HepG2 (cell line): ENCODE measurements around the gene KLHL21. TPM values are rescaled to one million over a fixed set of nuclear protein-coding genes. Genes with fewer than 3 reads are reported as not detected.

Experiments used
- ADNP ChIP-seq: sonication (generic); formaldehyde crosslinking; IDR thresholded peaks from 2 replicates; pipeline ENCODE4 v1.4.0; 2020; ENCODE audit warnings: missing genetic modification reagents
- CENPX ChIP-seq: sonication (generic); formaldehyde crosslinking; IDR thresholded peaks from 2 replicates; pipeline ENCODE4 v1.9.0; 2021; ENCODE audit warnings: mild to moderate bottlenecking, missing genetic modification reagents, moderate library complexity
- GFI1 ChIP-seq: sonication (generic); formaldehyde crosslinking; IDR thresholded peaks from 2 replicates; pipeline ENCODE4 v1.5.0; 2020; ENCODE audit warnings: missing genetic modification reagents, mild to moderate bottlenecking, borderline replicate concordance
- GPN1 ChIP-seq: sonication (generic); formaldehyde crosslinking; IDR thresholded peaks from 2 replicates; pipeline ENCODE4 v1.5.1; 2020; ENCODE audit warnings: missing genetic modification reagents, borderline replicate concordance
- MTA3 ChIP-seq: sonication (generic); formaldehyde crosslinking; IDR thresholded peaks from 2 replicates; pipeline ENCODE4 v1.4.0; 2020; ENCODE audit warnings: missing genetic modification reagents
- NAIF1 ChIP-seq: sonication (generic); formaldehyde crosslinking; IDR thresholded peaks from 2 replicates; pipeline ENCODE4 v1.5.0; 2020; ENCODE audit warnings: mild to moderate bottlenecking, missing genetic modification reagents, borderline replicate concordance
- PPARG ChIP-seq: conservative IDR thresholded peaks from 2 replicates; pipeline ENCODE4 v1.6.1; 2016; ENCODE audit warnings: missing biosample characterization, missing genetic modification reagents
- PRMT3 ChIP-seq: sonication (generic); formaldehyde crosslinking; IDR thresholded peaks from 2 replicates; pipeline ENCODE4 v1.8.1; 2022; ENCODE audit warnings: low read depth, mild to moderate bottlenecking, moderate library complexity, missing genetic modification reagents, borderline replicate concordance
- SCMH1 ChIP-seq: sonication (generic); formaldehyde crosslinking; IDR thresholded peaks from 2 replicates; pipeline ENCODE4 v1.9.0; 2021; ENCODE audit warnings: missing genetic modification reagents, mild to moderate bottlenecking, borderline replicate concordance
- YEATS4 ChIP-seq: sonication (generic); formaldehyde crosslinking; IDR thresholded peaks from 2 replicates; pipeline ENCODE4 v1.4.0; 2020; ENCODE audit warnings: missing genetic modification reagents, borderline replicate concordance
- ZBTB3 ChIP-seq: sonication (generic); formaldehyde crosslinking; IDR thresholded peaks from 2 replicates; pipeline ENCODE4 v1.4.0; 2020; ENCODE audit warnings: low read depth, mild to moderate bottlenecking, moderate library complexity, missing genetic modification reagents, borderline replicate concordance
- ZBTB42 ChIP-seq: sonication (generic); formaldehyde crosslinking; IDR thresholded peaks from 2 replicates; pipeline ENCODE4 v1.5.0; 2020; ENCODE audit warnings: mild to moderate bottlenecking, missing genetic modification reagents
- ZEB1 ChIP-seq: IDR thresholded peaks from 2 replicates; pipeline ENCODE4 v1.6.1; 2012; ENCODE audit warnings: mild to moderate bottlenecking, low read depth, inconsistent platforms; ENCODE audit not compliant: insufficient replicate concordance
- ZKSCAN8 ChIP-seq: IDR thresholded peaks from 2 replicates; pipeline ENCODE4 v1.6.1; 2016; ENCODE audit warnings: borderline replicate concordance, missing genetic modification reagents, missing compliant biosample characterization
- ZNF563 ChIP-seq: sonication (generic); formaldehyde crosslinking; IDR thresholded peaks from 2 replicates; pipeline ENCODE4 v1.8.0; 2022; ENCODE audit warnings: mild to moderate bottlenecking, moderate library complexity, missing genetic modification reagents
- ZNF609 ChIP-seq: sonication (generic); formaldehyde crosslinking; IDR thresholded peaks from 2 replicates; pipeline ENCODE4 v1.4.0; 2020; ENCODE audit warnings: mild to moderate bottlenecking, missing genetic modification reagents, borderline replicate concordance
- polyA plus RNA-seq, 8 experiments: library from polyadenylated mRNA; depleted of rRNA in 3 of 8; stranded (reverse) in 7 of 8; unstranded in 1 of 8; fragments of >200 nt; fragmentation: Illumina TruSeq in 4 of 8; extraction: Trizol in 4 of 8; gene quantifications; 2 replicates each; pipeline versions ENCODE4 v1.2.1 to v1.2.3, GENCODE V29; 2011 to 2016; ENCODE audit warnings: low read depth in 4 of 8, missing spikeins in 1 of 8, mixed read lengths in 1 of 8; ENCODE audit not compliant: insufficient read depth in 1 of 8
- total RNA-seq, 5 experiments: library from RNA; depleted of rRNA; stranded (reverse); fragments of >200 nt; fragmentation: Illumina TruSeq; extraction: Trizol; gene quantifications; 2 replicates each; pipeline ENCODE4 v1.2.3, GENCODE V29; 2016; ENCODE audit warnings: low read depth in 1 of 5
- TF ChIP-seq, protein P1 (sequence below): sonication (generic); formaldehyde crosslinking; IDR thresholded peaks from 2 replicates; pipeline ENCODE4 v1.9.0; 2022; ENCODE audit warnings: missing genetic modification reagents, mild to moderate bottlenecking, borderline replicate concordance
- TF ChIP-seq, protein P2 (sequence below): IDR thresholded peaks from 2 replicates; pipeline ENCODE4 v1.6.1; 2016; ENCODE audit warnings: missing compliant biosample characterization, missing genetic modification reagents, borderline replicate concordance

The KLHL21 gene
- total and polyA plus RNA-seq, 2 of the 13 experiments (the other 11 are each of a cell fraction or from before 2014, with no cell fraction given) = 14.8 to 25.0 TPM

GRCh38 chr1:6579374-6580118 lies 23.1 kb downstream of the KLHL21 start, which contains the start of gene ZBTB48 (continued):
- TF ChIP-seq ZBTB3 (CRISPR knock-in tag) = no peak; the same call in 1 of the 2 replicates
- TF ChIP-seq GPN1 (CRISPR knock-in tag) = no peak
- TF ChIP-seq PRMT3 = no peak
- TF ChIP-seq ZBTB42 (CRISPR knock-in tag) = no peak
- no peak for TF ChIP-seq GFI1 (CRISPR knock-in tag)
- TF ChIP-seq MTA3 = no peak
- no peak for TF ChIP-seq SCMH1 (CRISPR knock-in tag)
- peak; percentile 32; the same call in 1 of the 2 replicates for TF ChIP-seq ZNF609 (CRISPR knock-in tag)
- TF ChIP-seq ZKSCAN8 (CRISPR knock-in tag) = no peak
- TF ChIP-seq, protein P1, sequence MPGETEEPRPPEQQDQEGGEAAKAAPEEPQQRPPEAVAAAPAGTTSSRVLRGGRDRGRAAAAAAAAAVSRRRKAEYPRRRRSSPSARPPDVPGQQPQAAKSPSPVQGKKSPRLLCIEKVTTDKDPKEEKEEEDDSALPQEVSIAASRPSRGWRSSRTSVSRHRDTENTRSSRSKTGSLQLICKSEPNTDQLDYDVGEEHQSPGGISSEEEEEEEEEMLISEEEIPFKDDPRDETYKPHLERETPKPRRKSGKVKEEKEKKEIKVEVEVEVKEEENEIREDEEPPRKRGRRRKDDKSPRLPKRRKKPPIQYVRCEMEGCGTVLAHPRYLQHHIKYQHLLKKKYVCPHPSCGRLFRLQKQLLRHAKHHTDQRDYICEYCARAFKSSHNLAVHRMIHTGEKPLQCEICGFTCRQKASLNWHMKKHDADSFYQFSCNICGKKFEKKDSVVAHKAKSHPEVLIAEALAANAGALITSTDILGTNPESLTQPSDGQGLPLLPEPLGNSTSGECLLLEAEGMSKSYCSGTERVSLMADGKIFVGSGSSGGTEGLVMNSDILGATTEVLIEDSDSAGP = no peak; the same call in none of the 2 replicates
- TF ChIP-seq PPARG (CRISPR knock-in tag) = no peak
- no peak for TF ChIP-seq CENPX
- no peak for TF ChIP-seq ZEB1
- TF ChIP-seq YEATS4 = peak; percentile 27
- TF ChIP-seq, protein P2, sequence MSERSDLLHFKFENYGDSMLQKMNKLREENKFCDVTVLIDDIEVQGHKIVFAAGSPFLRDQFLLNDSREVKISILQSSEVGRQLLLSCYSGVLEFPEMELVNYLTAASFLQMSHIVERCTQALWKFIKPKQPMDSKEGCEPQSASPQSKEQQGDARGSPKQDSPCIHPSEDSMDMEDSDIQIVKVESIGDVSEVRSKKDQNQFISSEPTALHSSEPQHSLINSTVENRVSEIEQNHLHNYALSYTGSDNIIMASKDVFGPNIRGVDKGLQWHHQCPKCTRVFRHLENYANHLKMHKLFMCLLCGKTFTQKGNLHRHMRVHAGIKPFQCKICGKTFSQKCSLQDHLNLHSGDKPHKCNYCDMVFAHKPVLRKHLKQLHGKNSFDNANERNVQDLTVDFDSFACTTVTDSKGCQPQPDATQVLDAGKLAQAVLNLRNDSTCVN = no peak; the same call in 1 of the 2 replicates
- TF ChIP-seq ADNP (CRISPR knock-in tag) = no peak
- TF ChIP-seq NAIF1 (CRISPR knock-in tag) = no peak
- peak; percentile 52; the same call in 1 of the 2 replicates for TF ChIP-seq ZNF563 (CRISPR knock-in tag)
